OCI-LY3 (cell line): ENCODE results near the gene VPS13C.

ENCODE experiments used
- H2AFZ ChIP-seq: fragments of 200-600, 300-600 bp; shearing (Covaris generic); 2 replicates; pipeline ENCODE4 v1.6.0; 2014; ENCODE audit warnings: antibody characterized with exemption, low read depth, low read length
- H3K27ac ChIP-seq: fragments of 200-600, 300-600 bp; sonication (generic); 2 replicates; pipeline ENCODE4 v1.5.1; 2014; ENCODE audit warnings: mild to moderate bottlenecking, low read length, moderate library complexity, mixed read lengths
- H3K27me3 ChIP-seq: fragments of 200-600, 300-600 bp; sonication (generic); 2 replicates; pipeline ENCODE4 v1.6.1; 2014; ENCODE audit warnings: low read depth, low read length, mixed read lengths
- H3K36me3 ChIP-seq: fragments of 200-600, 300-600 bp; sonication (generic); replicated peaks from 2 replicates; pipeline ENCODE3; 2014; ENCODE audit warnings: low read depth, low read length, mixed read lengths
- H3K4me1 ChIP-seq: fragments of 300-600, 200-600 bp; sonication (generic); 2 replicates; pipeline ENCODE4 v1.6.1; 2014; ENCODE audit warnings: low read length, mixed read lengths
- H3K4me2 ChIP-seq: fragments of 200-600, 300-600 bp; sonication (generic); 2 replicates; pipeline ENCODE4 v1.6.1; 2014; ENCODE audit warnings: low read length, mixed read lengths
- H3K4me3 ChIP-seq: fragments of 300-600, 200-600 bp; sonication (generic); 2 replicates; pipeline ENCODE4 v1.5.1; 2014; ENCODE audit warnings: antibody characterized with exemption, mild to moderate bottlenecking, low read length, moderate library complexity
- H3K79me2 ChIP-seq: fragments of 300-600, 200-600 bp; shearing (Covaris generic); 2 replicates; pipeline ENCODE4 v1.6.1; 2014; ENCODE audit warnings: mild to moderate bottlenecking, low read length, mixed read lengths
- H3K9ac ChIP-seq: fragments of 300-600, 200-600 bp; shearing (Covaris generic); 2 replicates; pipeline ENCODE4 v1.6.0; 2014; ENCODE audit warnings: mild to moderate bottlenecking, low read length, moderate library complexity
- H3K9me3 ChIP-seq: fragments of 200-600, 300-600 bp; shearing (Covaris generic); 2 replicates; pipeline ENCODE4 v1.6.1; 2014; ENCODE audit warnings: low read length, mixed read lengths; ENCODE audit not compliant: insufficient read depth
- H4K20me1 ChIP-seq: fragments of 200-600, 300-600 bp; sonication (generic); 2 replicates; pipeline ENCODE4 v1.6.1; 2016; ENCODE audit warnings: low read length, mixed read lengths; ENCODE audit not compliant: insufficient read depth
- EZH2phosphoT487 ChIP-seq: fragments of 200-600 bp; shearing (Covaris generic); IDR thresholded peaks from 2 replicates; pipeline ENCODE4 v1.6.1; 2018; ENCODE audit warnings: antibody characterized with exemption, mixed run types, low read depth
- TF ChIP-seq, protein P1 (sequence below): fragments of 200-600, 300-600 bp; sonication (generic); IDR thresholded peaks from 2 replicates; pipeline ENCODE4 v1.5.1; 2014; ENCODE audit warnings: antibody characterized with exemption, low read length, low read depth

The VPS13C gene

DNA sequence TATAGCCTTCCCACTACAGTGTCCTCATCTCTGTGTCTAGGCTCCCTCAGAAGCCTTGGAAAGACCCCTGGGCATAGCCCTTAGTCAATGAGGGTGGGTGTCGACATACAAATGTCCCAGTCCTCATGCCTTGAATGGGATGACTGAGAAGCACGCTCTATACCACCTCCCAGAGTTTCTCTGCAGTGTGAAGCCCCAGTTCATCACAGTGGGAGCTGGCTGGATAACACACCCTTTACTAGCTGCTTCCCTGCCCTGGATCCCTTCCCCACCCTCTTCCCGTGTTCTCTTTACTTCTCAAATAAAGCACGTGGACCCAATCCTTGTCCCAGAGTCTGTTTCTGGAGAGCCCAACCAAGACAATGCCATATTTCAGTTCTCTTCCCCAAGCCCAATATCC, 239.3 kb downstream of the VPS13C start:
- no peaks in the 10 kb centered on the region for H4K20me1 ChIP-seq
- H3K4me3 ChIP-seq = no peak overlapping the region
- H3K36me3 ChIP-seq = no peaks in the 10 kb centered on the region
- H3K27me3 ChIP-seq = peaks cover 22% of the 10 kb centered on the region
- H3K4me2 ChIP-seq = no peak overlapping the region
- H3K27ac ChIP-seq = no peak overlapping the region
- H3K9ac ChIP-seq = no peak overlapping the region
- H3K4me1 ChIP-seq = no peaks in the 10 kb centered on the region
- TF ChIP-seq, protein P1, sequence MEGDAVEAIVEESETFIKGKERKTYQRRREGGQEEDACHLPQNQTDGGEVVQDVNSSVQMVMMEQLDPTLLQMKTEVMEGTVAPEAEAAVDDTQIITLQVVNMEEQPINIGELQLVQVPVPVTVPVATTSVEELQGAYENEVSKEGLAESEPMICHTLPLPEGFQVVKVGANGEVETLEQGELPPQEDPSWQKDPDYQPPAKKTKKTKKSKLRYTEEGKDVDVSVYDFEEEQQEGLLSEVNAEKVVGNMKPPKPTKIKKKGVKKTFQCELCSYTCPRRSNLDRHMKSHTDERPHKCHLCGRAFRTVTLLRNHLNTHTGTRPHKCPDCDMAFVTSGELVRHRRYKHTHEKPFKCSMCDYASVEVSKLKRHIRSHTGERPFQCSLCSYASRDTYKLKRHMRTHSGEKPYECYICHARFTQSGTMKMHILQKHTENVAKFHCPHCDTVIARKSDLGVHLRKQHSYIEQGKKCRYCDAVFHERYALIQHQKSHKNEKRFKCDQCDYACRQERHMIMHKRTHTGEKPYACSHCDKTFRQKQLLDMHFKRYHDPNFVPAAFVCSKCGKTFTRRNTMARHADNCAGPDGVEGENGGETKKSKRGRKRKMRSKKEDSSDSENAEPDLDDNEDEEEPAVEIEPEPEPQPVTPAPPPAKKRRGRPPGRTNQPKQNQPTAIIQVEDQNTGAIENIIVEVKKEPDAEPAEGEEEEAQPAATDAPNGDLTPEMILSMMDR = no peak
- TF ChIP-seq EZH2phosphoT487 = no peak
- no peak overlapping the region for H2AFZ ChIP-seq
- no peaks in the 10 kb centered on the region for H3K79me2 ChIP-seq
- no peaks in the 10 kb centered on the region for H3K9me3 ChIP-seq

DNA sequence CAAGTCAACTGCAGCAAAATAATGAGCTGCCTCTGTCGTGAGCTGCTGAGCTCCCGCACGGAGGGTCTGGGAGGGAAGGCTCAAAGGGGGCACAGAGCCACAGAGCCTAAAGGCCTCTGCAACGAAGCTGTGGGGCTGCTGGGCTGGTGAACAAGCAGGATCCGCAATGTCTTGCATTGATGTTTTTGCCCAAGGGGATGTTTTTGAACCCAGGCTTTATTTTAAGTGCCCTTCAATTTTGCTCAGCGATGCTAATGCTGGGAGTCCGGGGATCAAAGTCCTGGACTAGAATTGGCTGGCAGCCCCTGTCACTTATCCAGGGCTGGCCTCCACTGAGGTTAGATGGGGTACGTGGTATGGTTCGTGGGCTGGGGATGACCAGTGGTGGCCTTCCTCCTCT, 240.0 kb downstream of the VPS13C start:
- Histone ChIP-seq H3K4me2 (no peak overlapping the region), H3K4me1 (no peaks in the 10 kb centered on the region), H4K20me1 (no peaks in the 10 kb centered on the region), H3K9me3 (no peaks in the 10 kb centered on the region), H3K36me3 (no peaks in the 10 kb centered on the region), H3K27me3 (peaks cover 20% of the 10 kb centered on the region), H3K79me2 (no peaks in the 10 kb centered on the region), H3K9ac (no peak overlapping the region), H3K4me3 (no peak overlapping the region), H2AFZ (no peak overlapping the region), H3K27ac (no peak overlapping the region)
- TF ChIP-seq, protein P1 = no peak
- TF ChIP-seq EZH2phosphoT487 = no peak

DNA sequence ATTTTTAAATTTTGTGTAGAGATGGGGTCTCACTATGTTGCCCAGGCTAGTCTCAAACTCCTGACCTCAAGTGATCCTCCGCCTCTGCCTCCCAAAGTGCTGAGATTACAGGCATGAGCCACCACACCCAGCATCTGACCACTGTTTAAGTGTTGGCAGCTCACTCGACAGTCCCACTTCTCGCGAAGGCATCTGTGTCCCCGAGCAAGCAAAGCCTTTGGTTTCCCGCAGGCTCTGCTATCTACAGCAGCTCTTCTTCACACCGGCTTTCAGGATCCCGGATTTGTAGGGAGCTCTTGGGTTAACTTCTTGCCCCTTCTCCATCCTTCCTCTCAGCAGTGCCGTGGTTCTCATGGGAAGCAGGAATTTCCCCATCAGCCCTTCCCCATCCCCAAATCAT, 240.9 kb downstream of the VPS13C start:
- TF ChIP-seq, protein P1 = no peak
- Histone ChIP-seq H3K9me3 (no peaks in the 10 kb centered on the region), H2AFZ (no peak overlapping the region), H3K4me1 (no peaks in the 10 kb centered on the region), H3K36me3 (no peaks in the 10 kb centered on the region), H3K4me2 (no peak overlapping the region), H3K79me2 (no peaks in the 10 kb centered on the region), H3K27ac (no peak overlapping the region), H3K4me3 (no peak overlapping the region), H3K27me3 (peaks cover 24% of the 10 kb centered on the region), H3K9ac (no peak overlapping the region), H4K20me1 (no peaks in the 10 kb centered on the region)

DNA sequence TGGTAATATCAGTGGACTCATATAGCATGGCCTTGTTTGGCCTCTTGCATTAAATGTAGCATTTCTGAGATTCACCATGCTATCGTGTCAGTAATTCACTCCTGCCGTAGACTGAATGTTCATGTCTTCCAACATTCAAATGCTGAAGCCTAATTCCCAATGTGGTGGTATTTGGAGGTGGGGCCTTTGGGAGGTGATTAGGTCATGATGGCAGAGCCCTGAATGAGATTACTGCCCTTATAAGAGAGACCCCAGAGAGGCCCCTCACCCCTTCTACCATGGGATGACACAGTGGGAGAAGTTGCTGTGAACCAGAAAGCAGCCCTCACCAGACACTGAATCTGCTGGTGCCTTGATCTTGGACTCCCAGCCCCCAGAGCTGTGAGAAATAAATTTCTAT, 241.4 kb downstream of the VPS13C start:
- H3K4me3 ChIP-seq = no peak overlapping the region
- H3K36me3 ChIP-seq = no peaks in the 10 kb centered on the region
- no peak overlapping the region for H3K4me2 ChIP-seq
- no peaks in the 10 kb centered on the region for H3K79me2 ChIP-seq
- H4K20me1 ChIP-seq = no peaks in the 10 kb centered on the region
- no peak for TF ChIP-seq EZH2phosphoT487
- TF ChIP-seq, protein P1 = no peak
- no peaks in the 10 kb centered on the region for H3K4me1 ChIP-seq
- no peaks in the 10 kb centered on the region for H3K9me3 ChIP-seq
- H3K9ac ChIP-seq = no peak overlapping the region
- no peak overlapping the region for H3K27ac ChIP-seq
- peaks cover 24% of the 10 kb centered on the region for H3K27me3 ChIP-seq
- no peak overlapping the region for H2AFZ ChIP-seq
